Activated CD4-positive, alpha-beta memory T cell treated with anti-CD3 and anti-CD28 coated beads for 36 hours (primary cell): ENCODE data around the gene CTIF. TPM values are rescaled to one million over a fixed set of nuclear protein-coding genes. Genes with fewer than 3 reads are reported as not detected.

Experiments used
- CTCF ChIA-PET: fragments of 350-600 bp; sonication (Branson Sonifier 250); formaldehyde crosslinking; loops from one replicate; lab custom pipeline; 2021; ENCODE audit warnings: antibody characterized with exemption, inconsistent platforms; lab: Charles Lee
- POLR2A ChIA-PET: fragments of 350-600 bp; sonication (Branson Sonifier 250); formaldehyde crosslinking; loops from one replicate; lab custom pipeline; 2021; ENCODE audit warnings: antibody characterized with exemption; lab: Charles Lee
- DNase-seq: peaks from one replicate; pipeline ENCODE4 v3.0.0-alpha.2; 2020
- H3K27ac Mint-ChIP-seq: one replicate; pipeline ENCODE4 v1.8.0; 2021; ENCODE audit warnings: mixed read lengths
- H3K27me3 Mint-ChIP-seq: one replicate; pipeline ENCODE4 v1.8.0; 2021; ENCODE audit warnings: mixed read lengths
- H3K36me3 Mint-ChIP-seq: one replicate; pipeline ENCODE4 v1.8.0; 2021; ENCODE audit warnings: mixed read lengths
- H3K4me1 Mint-ChIP-seq: one replicate; pipeline ENCODE4 v1.8.0; 2021; ENCODE audit warnings: low read depth, mixed read lengths
- H3K4me3 Mint-ChIP-seq: one replicate; pipeline ENCODE4 v1.8.0; 2021; ENCODE audit warnings: mild to moderate bottlenecking, mixed read lengths
- H3K9me3 Mint-ChIP-seq: one replicate; pipeline ENCODE4 v1.8.0; 2021; ENCODE audit warnings: mixed read lengths
- intact Hi-C: fragments of 100-400 bp; cut with micrococcal nuclease; formaldehyde crosslinking; loops from one replicate; pipeline ENCODE4 v1.15.1; 2023
- total RNA-seq, 2 experiments: library from RNA; stranded (reverse); gene quantifications; one replicate each; pipeline ENCODE4 v1.2.3, GENCODE V29; 2021

CTIF gene
- total RNA-seq, 2 experiments from 2014 or later = 4.6 to 5.8 TPM

DNA sequence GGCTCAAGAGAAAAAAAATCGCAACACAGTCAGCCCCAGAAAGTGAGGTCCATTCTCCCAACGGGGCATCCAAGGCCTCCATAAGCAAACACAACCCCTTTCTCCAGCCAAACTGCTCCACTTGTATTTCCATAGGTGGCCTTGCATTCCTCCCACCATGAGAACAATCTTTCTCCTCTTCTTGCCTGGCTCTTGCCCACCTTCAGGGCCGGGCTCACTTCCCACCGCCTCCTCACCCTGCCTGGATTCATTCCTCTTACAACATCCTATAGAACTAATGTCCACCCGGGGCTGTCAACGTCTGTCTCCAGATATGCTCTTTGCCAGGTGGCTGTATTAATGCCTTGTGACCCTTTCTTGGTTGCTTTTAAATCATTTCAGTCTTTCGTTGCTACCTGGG, 287.4 kb downstream of the CTIF start:
- Mint-ChIP-seq H3K4me3 (no peak overlapping the region), H3K27ac (no peak overlapping the region), H3K9me3 (no peaks in the 10 kb centered on the region), H3K36me3 (no peaks in the 10 kb centered on the region), H3K27me3 (no peaks in the 10 kb centered on the region), H3K4me1 (peaks cover 19% of the 10 kb centered on the region)
- ChIA-PET POLR2A (no interaction called here), CTCF (no interaction called here)
- intact Hi-C loops = no loop called here
- DNase-seq = no peak

DNA sequence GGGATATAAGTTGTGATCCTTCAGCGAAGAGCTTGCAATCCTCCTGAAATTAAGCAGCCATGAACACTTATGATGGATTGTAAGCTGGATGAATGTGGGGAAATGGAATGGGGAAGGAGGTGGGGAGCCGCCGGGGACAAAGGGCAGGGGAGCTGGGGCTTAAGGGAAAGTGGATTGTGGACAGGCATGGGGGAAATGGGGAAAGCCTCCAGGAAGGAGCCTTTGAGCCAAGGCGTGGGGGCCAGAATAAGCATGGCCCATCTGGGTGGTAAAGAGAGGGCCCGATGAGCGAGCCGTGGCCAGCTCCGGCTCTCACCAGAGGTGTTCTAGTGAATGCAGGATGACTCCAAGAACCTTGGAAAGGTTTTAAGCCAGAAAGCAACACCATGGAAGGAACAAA, 288.0 kb downstream of the CTIF start:
- CTCF ChIA-PET = no interaction called here
- POLR2A ChIA-PET = no interaction called here

DNA sequence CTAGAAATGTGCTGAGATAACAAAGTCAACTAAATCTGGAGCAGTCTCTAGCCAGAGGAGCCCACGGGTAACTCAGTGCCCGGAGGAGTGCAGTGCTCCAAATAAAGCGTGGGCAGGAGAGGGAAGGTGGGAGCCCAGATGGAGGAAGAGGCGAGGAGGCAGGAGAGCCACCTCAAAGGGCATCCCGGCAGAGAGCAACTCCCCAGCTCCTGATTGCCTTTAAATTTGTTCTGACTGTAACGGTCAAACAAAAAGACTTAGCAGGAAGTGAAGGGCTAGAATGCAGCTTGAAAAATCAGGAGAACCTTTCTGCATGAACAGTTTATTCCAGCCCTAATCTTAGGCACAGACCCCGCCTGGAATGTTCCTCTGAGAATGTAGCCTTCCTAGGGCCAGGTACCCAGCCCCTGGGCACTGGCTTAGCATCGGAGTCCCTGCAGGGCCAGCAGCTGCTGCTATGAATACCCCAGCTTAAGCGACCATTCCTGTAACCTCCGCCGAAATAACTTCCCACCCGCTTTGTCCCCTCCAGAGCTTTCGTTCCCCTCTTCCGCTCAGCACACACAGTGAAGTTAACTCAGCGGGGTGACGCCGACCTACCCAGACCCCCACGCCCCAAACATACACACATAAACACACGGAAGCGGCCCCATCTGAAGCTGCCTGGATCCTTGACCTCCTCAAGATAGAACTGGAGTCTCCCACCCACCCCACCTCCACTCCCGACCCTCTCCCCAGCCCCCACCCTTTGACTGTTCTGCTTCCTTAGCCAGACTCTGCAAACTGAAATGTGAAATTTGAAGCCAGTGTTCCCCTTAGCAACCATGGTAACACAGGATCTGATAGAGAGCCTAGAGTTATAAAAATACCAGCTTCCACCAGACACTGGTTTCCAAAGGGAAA, 288.7 kb downstream of the CTIF start:
- CTCF ChIA-PET = no interaction called here
- Mint-ChIP-seq H3K4me3 (no peak overlapping the region), H3K27ac (no peak overlapping the region), H3K9me3 (no peaks in the 10 kb centered on the region), H3K27me3 (no peaks in the 10 kb centered on the region), H3K4me1 (peaks cover 22% of the 10 kb centered on the region), H3K36me3 (no peaks in the 10 kb centered on the region)
- intact Hi-C loops = no loop called here
- DNase-seq = no peak
- POLR2A ChIA-PET = no interaction called here

More for the DNA sequence above, 288.0 kb downstream of the CTIF start:
- Mint-ChIP-seq H3K9me3 (no peaks in the 10 kb centered on the region), H3K27ac (no peak overlapping the region), H3K4me1 (peaks cover 19% of the 10 kb centered on the region), H3K36me3 (no peaks in the 10 kb centered on the region), H3K4me3 (no peak overlapping the region), H3K27me3 (no peaks in the 10 kb centered on the region)
- no peak for DNase-seq
- intact Hi-C loops = no loop called here

- peaks cover 28% of the 10 kb centered on the region for H3K4me1 Mint-ChIP-seq
- ChIA-PET CTCF (interaction anchor here (1.8 kb wide), 1 partner anchor 51 kb away, joined by 4 read pairs; no protein-coding TSS in a partner anchor), POLR2A (no interaction called here)
- intact Hi-C loops = no loop called here
- no peaks in the 10 kb centered on the region for H3K27me3 Mint-ChIP-seq
- H3K9me3 Mint-ChIP-seq = no peaks in the 10 kb centered on the region
- no peak for DNase-seq
- H3K27ac Mint-ChIP-seq = no peak overlapping the region
- no peak overlapping the region for H3K4me3 Mint-ChIP-seq
- H3K36me3 Mint-ChIP-seq = no peaks in the 10 kb centered on the region
These were observed 289.3 kb downstream of the CTIF start for GRCh38 chr18:48828194-48828545.

- no peaks in the 10 kb centered on the region for H3K36me3 Mint-ChIP-seq
- intact Hi-C loops = no loop called here
- POLR2A ChIA-PET = no interaction called here
- no peaks in the 10 kb centered on the region for H3K9me3 Mint-ChIP-seq
- no peak overlapping the region for H3K27ac Mint-ChIP-seq
- H3K4me3 Mint-ChIP-seq = no peak overlapping the region
- H3K27me3 Mint-ChIP-seq = no peaks in the 10 kb centered on the region
- no peak for DNase-seq
- H3K4me1 Mint-ChIP-seq = peaks cover 35% of the 10 kb centered on the region
- CTCF ChIA-PET = interaction anchor here (1.8 kb wide), 1 partner anchor 52 kb away, joined by 4 read pairs; no protein-coding TSS in a partner anchor
These were observed 290.0 kb downstream of the CTIF start for GRCh38 chr18:48828691-48829442.

GRCh38 chr18:48829443-48830149, 290.8 kb downstream of the CTIF start:
- intact Hi-C loops = loop anchor here (10.0 kb wide), 1 partner anchor 915 kb away; no protein-coding TSS in a partner anchor
- ChIA-PET CTCF (interaction anchor here (1.8 kb wide), 1 partner anchor 53 kb away, joined by 4 read pairs; no protein-coding TSS in a partner anchor), POLR2A (no interaction called here)
- peaks cover 42% of the 10 kb centered on the region for H3K4me1 Mint-ChIP-seq
- H3K9me3 Mint-ChIP-seq = no peaks in the 10 kb centered on the region
- no peak overlapping the region for H3K4me3 Mint-ChIP-seq
- no peak overlapping the region for H3K27ac Mint-ChIP-seq
- no peaks in the 10 kb centered on the region for H3K27me3 Mint-ChIP-seq
- DNase-seq = no peak
- H3K36me3 Mint-ChIP-seq = no peaks in the 10 kb centered on the region

GRCh38 chr18:48831113-48831759, 292.4 kb downstream of the CTIF start:
- CTCF ChIA-PET = no interaction called here
- intact Hi-C loops = loop anchor here (10.0 kb wide), 1 partner anchor 916 kb away; no protein-coding TSS in a partner anchor

DNA sequence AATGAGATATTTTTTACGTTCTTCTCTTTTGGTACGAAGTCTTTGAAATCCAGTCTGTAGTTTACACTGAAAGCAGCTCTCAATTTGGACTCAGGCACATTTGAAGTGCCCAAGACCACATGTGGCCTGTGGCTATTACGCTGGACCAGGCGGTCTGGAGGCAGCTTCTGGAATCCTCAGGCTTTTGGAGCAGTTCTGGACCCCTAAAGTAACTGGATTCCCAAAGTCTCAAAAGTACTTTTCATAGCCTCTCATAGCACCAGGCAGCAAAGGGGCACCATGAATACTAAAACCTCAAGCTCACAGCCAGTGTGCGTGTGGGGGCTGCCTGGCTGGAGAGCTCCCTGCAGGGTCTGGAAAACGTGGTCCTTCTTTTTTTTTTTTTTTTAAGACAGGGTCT, 293.0 kb downstream of the CTIF start:
- ChIA-PET CTCF (no interaction called here), POLR2A (interaction anchor here (1.4 to 5.1 kb wide), 3 partner anchors 11 to 37 kb away, joined by 7 to 30 read pairs (median 17); no protein-coding TSS in a partner anchor)
- H3K4me1 Mint-ChIP-seq = peaks cover 59% of the 10 kb centered on the region
- no peaks in the 10 kb centered on the region for H3K9me3 Mint-ChIP-seq
- no peak for DNase-seq
- H3K27me3 Mint-ChIP-seq = no peaks in the 10 kb centered on the region
- no peak overlapping the region for H3K27ac Mint-ChIP-seq
- no peak overlapping the region for H3K4me3 Mint-ChIP-seq
- H3K36me3 Mint-ChIP-seq = no peaks in the 10 kb centered on the region
- intact Hi-C loops = loop anchor here (10.0 kb wide), 1 partner anchor 917 kb away; no protein-coding TSS in a partner anchor

More at GRCh38 chr18:48831113-48831759, 292.4 kb downstream of the CTIF start:
- Mint-ChIP-seq H3K36me3 (no peaks in the 10 kb centered on the region), H3K4me3 (no peak overlapping the region), H3K9me3 (no peaks in the 10 kb centered on the region), H3K27me3 (no peaks in the 10 kb centered on the region), H3K27ac (no peak overlapping the region), H3K4me1 (peaks cover 54% of the 10 kb centered on the region)
- POLR2A ChIA-PET = interaction anchor here (5.1 kb wide), 1 partner anchor 16 kb away, joined by 30 read pairs; no protein-coding TSS in a partner anchor
- no peak for DNase-seq

DNA sequence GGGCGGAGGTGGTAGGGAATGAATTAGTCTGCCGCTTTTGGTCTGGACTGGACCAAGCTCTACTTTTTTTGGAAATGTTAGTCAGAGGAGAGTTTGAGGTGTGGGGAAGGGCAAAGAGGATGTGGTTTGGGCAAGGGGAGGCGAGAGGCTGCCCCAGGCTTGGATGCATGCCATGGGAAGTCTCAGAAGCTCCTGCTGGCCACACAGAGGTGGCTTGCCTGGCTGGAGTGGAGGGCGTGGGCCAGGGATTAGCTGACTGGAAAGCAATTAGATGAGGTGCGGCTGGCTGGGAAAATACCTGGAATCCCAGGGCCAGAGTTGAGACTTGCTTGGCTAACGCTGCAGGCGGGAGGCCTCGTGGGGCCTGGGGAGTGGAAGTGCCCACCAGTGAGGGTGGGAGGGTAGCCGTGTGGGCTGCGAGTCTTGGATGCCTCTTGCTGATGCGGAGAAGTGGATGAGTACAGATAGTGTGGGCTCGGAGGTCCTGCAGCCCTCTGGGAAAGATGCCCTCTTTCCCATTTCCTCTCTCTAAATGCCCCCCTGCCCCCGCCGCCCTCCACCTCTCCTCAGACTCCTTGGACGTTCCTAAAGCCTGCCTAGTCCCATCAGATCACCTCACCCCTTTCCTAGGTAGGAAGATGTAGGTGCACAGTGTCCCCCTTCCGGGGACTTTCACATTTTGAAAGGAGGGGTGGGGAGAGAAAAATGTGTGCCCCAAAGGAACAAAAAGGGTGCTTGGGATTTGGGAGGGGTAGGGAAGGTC, 294.3 kb downstream of the CTIF start:
- DNase-seq = peak; percentile 55
- intact Hi-C loops = loop anchor here (10.0 kb wide), 1 partner anchor 918 kb away; no protein-coding TSS in a partner anchor
- ChIA-PET CTCF (no interaction called here), POLR2A (interaction anchor here (0.7 to 5.1 kb wide), 9 partner anchors 10 to 119 kb away, joined by 3 to 30 read pairs (median 7); no protein-coding TSS in a partner anchor)
- Mint-ChIP-seq H3K9me3 (no peaks in the 10 kb centered on the region), H3K27ac (peak overlapping the region; percentile 92), H3K36me3 (no peaks in the 10 kb centered on the region), H3K4me3 (peak overlapping the region; percentile 77), H3K27me3 (no peaks in the 10 kb centered on the region), H3K4me1 (peaks cover 69% of the 10 kb centered on the region)

DNA sequence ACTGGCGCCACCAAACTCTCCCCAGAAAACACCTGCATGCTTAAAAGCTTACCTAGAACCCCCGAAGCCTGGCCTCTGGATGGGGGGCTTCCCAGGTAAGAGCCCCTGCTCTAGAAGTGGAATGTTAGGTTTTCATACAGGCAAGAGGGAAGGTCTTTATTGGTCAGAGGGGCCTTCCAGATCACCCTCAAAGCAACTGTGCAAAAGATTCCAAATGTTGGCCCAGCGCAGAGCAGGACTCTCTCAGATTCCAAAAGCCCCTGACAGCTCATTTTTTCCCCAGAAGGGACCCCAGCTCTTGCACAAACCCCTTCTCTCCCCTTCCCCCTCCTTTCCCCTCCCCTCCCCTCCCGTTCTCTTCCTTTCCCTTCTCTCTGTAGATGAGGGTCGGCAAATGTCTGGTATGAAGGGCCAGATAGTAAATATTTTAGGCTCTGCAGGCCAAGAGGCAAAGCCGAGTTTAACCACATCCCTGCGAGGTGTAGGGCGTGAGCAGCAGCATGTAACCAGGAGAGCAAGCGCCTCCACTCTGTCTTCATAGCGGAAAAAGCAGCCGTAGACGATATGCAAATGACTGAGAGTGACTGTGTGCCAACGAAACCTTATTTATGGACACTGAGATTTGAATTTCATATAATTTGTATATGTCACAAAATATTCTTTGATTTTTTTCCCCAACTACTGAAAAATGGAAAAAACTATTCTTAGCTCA, 295.0 kb downstream of the CTIF start:
- H3K27me3 Mint-ChIP-seq = no peaks in the 10 kb centered on the region
- H3K4me1 Mint-ChIP-seq = peaks cover 77% of the 10 kb centered on the region
- DNase-seq = peak; percentile 76
- peak overlapping the region; percentile 77 for H3K4me3 Mint-ChIP-seq
- ChIA-PET CTCF (interaction anchor here (1.1 kb wide), 3 partner anchors 32 to 56 kb away, joined by 3 to 7 read pairs (median 5); no protein-coding TSS in a partner anchor), POLR2A (interaction anchor here (0.8 to 5.1 kb wide), 8 partner anchors 13 to 118 kb away, joined by 3 to 30 read pairs (median 6); no protein-coding TSS in a partner anchor)
- H3K9me3 Mint-ChIP-seq = no peaks in the 10 kb centered on the region
- no peaks in the 10 kb centered on the region for H3K36me3 Mint-ChIP-seq
- peak overlapping the region; percentile 92 for H3K27ac Mint-ChIP-seq
- intact Hi-C loops = loop anchor here (1.0 to 10.0 kb wide), 8 partner anchors 13 to 919 kb away; no protein-coding TSS in a partner anchor
